Measurements from ENCODE around the gene EAPP. TPM values are rescaled to one million over a fixed set of nuclear protein-coding genes. Genes with fewer than 3 reads are reported as not detected.

The EAPP gene
- total and polyA plus RNA-seq, 2 of the 13 experiments (the other 11 are each of a cell fraction or from before 2014, with no cell fraction given), result 68.7 to 110 TPM

DNA sequence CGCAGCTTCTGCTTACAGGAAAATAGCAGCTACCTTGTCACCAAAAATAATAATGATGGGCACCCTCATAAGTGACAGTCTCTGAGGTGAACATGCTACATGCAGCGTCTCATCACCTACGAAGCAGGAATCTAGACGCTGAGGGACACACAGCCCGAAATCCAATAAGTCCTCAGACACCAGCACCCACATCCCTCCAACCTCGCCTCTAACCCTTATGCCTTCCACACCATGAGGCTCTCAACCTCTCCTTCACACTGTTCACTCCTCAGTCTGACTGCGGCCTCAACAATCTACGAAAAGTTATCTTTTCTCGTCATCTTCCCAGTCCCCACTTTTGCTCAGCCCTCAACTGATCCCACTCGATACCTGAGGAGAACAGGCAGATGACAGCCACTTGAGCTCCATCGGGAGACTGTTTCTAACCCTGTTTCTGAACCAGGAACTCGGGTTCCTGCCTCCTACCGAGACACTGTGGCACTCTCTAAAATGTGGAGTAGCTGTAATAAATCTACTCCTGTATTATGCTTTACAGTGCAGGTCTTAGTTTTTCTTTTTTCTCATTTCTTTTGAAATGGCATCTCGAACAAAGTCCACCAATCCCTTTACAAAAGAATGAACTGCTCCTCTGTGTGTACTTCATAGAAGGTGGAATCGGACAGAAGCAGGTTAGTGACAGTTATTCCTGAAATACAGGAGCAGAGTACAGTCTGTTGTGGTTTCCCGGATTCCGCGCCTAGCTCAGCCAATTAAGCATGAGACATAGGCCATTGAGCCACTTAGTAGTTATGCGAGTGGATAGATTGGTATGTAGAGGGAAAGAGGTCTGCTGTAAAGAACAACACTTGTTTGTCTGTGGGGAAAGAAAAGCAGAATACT, 919 bp upstream of the EAPP start (continued):
- TF ChIP-seq, protein P1, sequence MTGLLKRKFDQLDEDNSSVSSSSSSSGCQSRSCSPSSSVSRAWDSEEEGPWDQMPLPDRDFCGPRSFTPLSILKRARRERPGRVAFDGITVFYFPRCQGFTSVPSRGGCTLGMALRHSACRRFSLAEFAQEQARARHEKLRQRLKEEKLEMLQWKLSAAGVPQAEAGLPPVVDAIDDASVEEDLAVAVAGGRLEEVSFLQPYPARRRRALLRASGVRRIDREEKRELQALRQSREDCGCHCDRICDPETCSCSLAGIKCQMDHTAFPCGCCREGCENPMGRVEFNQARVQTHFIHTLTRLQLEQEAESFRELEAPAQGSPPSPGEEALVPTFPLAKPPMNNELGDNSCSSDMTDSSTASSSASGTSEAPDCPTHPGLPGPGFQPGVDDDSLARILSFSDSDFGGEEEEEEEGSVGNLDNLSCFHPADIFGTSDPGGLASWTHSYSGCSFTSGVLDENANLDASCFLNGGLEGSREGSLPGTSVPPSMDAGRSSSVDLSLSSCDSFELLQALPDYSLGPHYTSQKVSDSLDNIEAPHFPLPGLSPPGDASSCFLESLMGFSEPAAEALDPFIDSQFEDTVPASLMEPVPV (CRISPR knock-in tag; IDR thresholded peaks at IDR 0.05), result peak; percentile 48
- TF ChIP-seq, protein P2, sequence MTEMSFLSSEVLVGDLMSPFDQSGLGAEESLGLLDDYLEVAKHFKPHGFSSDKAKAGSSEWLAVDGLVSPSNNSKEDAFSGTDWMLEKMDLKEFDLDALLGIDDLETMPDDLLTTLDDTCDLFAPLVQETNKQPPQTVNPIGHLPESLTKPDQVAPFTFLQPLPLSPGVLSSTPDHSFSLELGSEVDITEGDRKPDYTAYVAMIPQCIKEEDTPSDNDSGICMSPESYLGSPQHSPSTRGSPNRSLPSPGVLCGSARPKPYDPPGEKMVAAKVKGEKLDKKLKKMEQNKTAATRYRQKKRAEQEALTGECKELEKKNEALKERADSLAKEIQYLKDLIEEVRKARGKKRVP (CRISPR knock-in tag; IDR thresholded peaks at IDR 0.05), result peak in 1 of 2 experiments; percentile 28; a peak in 1 of 4 replicates
- TF ChIP-seq ZNF232 (CRISPR knock-in tag; IDR thresholded peaks at IDR 0.05; ENCODE audit: borderline replicate concordance) (peak; percentile 88; the same call in 1 of the 2 replicates), ARID2 (CRISPR knock-in tag; IDR thresholded peaks at IDR 0.05; ENCODE audit: borderline replicate concordance) (peak; percentile 84; the same call in 1 of the 2 replicates), POLR2A (IDR thresholded peaks at IDR 0.05; ENCODE audit: insufficient read depth in 1 of 2, low read depth in 2 of 2, low read length in 2 of 2) (peak in 1 of 2 experiments; percentile 58; a peak in 2 of 4 replicates), ZNF83 (CRISPR knock-in tag; IDR thresholded peaks at IDR 0.05; ENCODE audit: borderline replicate concordance) (peak; percentile 44; the same call in 1 of the 2 replicates), ZC3H4 (CRISPR knock-in tag; IDR thresholded peaks at IDR 0.05; ENCODE audit: borderline replicate concordance) (peak; percentile 98), SMAD1 (CRISPR knock-in tag; IDR thresholded peaks at IDR 0.05; ENCODE audit: borderline replicate concordance, low read depth) (peak; percentile 72; the same call in 1 of the 2 replicates), ZNF616 (CRISPR knock-in tag; IDR thresholded peaks at IDR 0.05; ENCODE audit: low read depth) (peak; percentile 69; the same call in 1 of the 2 replicates), MZF1 (CRISPR knock-in tag; IDR thresholded peaks at IDR 0.05; ENCODE audit: borderline replicate concordance) (0 out of 2 replicates have a peak, but pooled peaks have one; percentile 78), HNF4A (CRISPR knock-in tag; IDR thresholded peaks at IDR 0.05) (peak; percentile 52), ZNF615 (CRISPR knock-in tag; IDR thresholded peaks at IDR 0.05; ENCODE audit: borderline replicate concordance) (0 out of 2 replicates have a peak, but pooled peaks have one; percentile 75)
- TF ChIP-seq, protein P3, sequence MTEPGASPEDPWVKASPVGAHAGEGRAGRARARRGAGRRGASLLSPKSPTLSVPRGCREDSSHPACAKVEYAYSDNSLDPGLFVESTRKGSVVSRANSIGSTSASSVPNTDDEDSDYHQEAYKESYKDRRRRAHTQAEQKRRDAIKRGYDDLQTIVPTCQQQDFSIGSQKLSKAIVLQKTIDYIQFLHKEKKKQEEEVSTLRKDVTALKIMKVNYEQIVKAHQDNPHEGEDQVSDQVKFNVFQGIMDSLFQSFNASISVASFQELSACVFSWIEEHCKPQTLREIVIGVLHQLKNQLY (CRISPR knock-in tag; IDR thresholded peaks at IDR 0.05), result 0 out of 2 replicates have a peak, but pooled peaks have one; percentile 14
- TF ChIP-seq, protein P4, sequence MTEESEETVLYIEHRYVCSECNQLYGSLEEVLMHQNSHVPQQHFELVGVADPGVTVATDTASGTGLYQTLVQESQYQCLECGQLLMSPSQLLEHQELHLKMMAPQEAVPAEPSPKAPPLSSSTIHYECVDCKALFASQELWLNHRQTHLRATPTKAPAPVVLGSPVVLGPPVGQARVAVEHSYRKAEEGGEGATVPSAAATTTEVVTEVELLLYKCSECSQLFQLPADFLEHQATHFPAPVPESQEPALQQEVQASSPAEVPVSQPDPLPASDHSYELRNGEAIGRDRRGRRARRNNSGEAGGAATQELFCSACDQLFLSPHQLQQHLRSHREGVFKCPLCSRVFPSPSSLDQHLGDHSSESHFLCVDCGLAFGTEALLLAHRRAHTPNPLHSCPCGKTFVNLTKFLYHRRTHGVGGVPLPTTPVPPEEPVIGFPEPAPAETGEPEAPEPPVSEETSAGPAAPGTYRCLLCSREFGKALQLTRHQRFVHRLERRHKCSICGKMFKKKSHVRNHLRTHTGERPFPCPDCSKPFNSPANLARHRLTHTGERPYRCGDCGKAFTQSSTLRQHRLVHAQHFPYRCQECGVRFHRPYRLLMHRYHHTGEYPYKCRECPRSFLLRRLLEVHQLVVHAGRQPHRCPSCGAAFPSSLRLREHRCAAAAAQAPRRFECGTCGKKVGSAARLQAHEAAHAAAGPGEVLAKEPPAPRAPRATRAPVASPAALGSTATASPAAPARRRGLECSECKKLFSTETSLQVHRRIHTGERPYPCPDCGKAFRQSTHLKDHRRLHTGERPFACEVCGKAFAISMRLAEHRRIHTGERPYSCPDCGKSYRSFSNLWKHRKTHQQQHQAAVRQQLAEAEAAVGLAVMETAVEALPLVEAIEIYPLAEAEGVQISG (CRISPR knock-in tag; IDR thresholded peaks at IDR 0.05), result 0 out of 2 replicates have a peak, but pooled peaks have one; percentile 14
